Measurements from ENCODE around the gene ANKHD1. TPM values are rescaled to one million over a fixed set of nuclear protein-coding genes. Genes with fewer than 3 reads are reported as not detected.

ANKHD1 gene
- polyA plus RNA-seq, 1 of the 3 experiments (the other 2 are of a cell fraction), result 26.7 TPM

GRCh38 chr5:140497897-140498296 is 96.3 kb downstream of the ANKHD1 start:
- Histone ChIP-seq H3K27ac (ENCODE audit: low read depth in 2 of 2, low read length in 1 of 2) (no peak overlapping the region), H3K4me2 (no peak overlapping the region), H3K9ac (no peak overlapping the region), H3K36me3 (replicated peaks in 1 of 2; ENCODE audit: control insufficient read depth in 1 of 2, insufficient read depth in 2 of 2, low read length in 1 of 2) (peaks cover 22 to 46% of the 10 kb centered on the region in 2 experiments), H3K9me3 (no peaks in the 10 kb centered on the region), H3K4me3 (ENCODE audit: low read depth in 2 of 2, low read length in 1 of 2) (no peak overlapping the region), H3K79me2 (ENCODE audit: insufficient read depth) (0 out of 2 replicates have a peak, but pooled peaks cover 4% of the 10 kb centered on the region), H3K27me3 (ENCODE audit: insufficient read depth) (no peaks in the 10 kb centered on the region), H4K20me1 (ENCODE audit: insufficient read depth) (no peaks in the 10 kb centered on the region), H3K4me1 (ENCODE audit: control insufficient read depth in 1 of 2, insufficient read depth in 2 of 2, low read depth in 1 of 2, low read length in 1 of 2) (no peaks in the 10 kb centered on the region), H3K9me2 (no peaks in the 10 kb centered on the region), H3F3A (replicated peaks; ENCODE audit: insufficient read depth) (no peaks in the 10 kb centered on the region), H2AFZ (ENCODE audit: low read depth) (no peak overlapping the region)
- CTCF ChIA-PET, result interaction anchor here (1.0 kb wide), 1 partner anchor 10 kb away, joined by 3 read pairs; no protein-coding TSS in a partner anchor
- POLR2A ChIA-PET, result no interaction called here
- TF ChIP-seq FOSL2 (IDR thresholded peaks at IDR 0.05; ENCODE audit: borderline replicate concordance, low read depth) (no peak), NFIC (IDR thresholded peaks at IDR 0.05; ENCODE audit: borderline replicate concordance) (no peak), USF1 (IDR thresholded peaks at IDR 0.05; ENCODE audit: borderline replicate concordance, low read depth) (no peak), GATA2 (CRISPR knock-in tag; IDR thresholded peaks at IDR 0.05) (no peak), USF2 (IDR thresholded peaks at IDR 0.05; ENCODE audit: borderline replicate concordance, low read depth, low read length) (no peak), ELF1 (IDR thresholded peaks at IDR 0.05) (no peak), GABPA (IDR thresholded peaks at IDR 0.05; ENCODE audit: low read depth) (no peak), IRF3 (IDR thresholded peaks at IDR 0.05; ENCODE audit: low read depth, low read length) (no peak), REST (IDR thresholded peaks at IDR 0.05; ENCODE audit: low read depth, low read length) (no peak)
- DNase-seq, result no peak

- 0 out of 2 replicates have a peak, but pooled peaks cover 4% of the 10 kb centered on the region for H3K79me2 ChIP-seq (ENCODE audit: insufficient read depth)
- no peak overlapping the region for H3K27ac ChIP-seq (ENCODE audit: low read depth in 2 of 2, low read length in 1 of 2)
- no peaks in the 10 kb centered on the region for H3K9me2 ChIP-seq
- no peaks in the 10 kb centered on the region for H3K9me3 ChIP-seq
- ChIA-PET POLR2A (no interaction called here), CTCF (no interaction called here)
- 95% methylated on average over 1 of the region's 1 CpG for WGBS (ENCODE audit: low lambda C conversion rate)
- H3K4me2 ChIP-seq, result no peak overlapping the region
- H3K27me3 ChIP-seq (ENCODE audit: insufficient read depth), result no peaks in the 10 kb centered on the region
- H3F3A ChIP-seq (replicated peaks; ENCODE audit: insufficient read depth), result no peaks in the 10 kb centered on the region
- no peak overlapping the region for H2AFZ ChIP-seq (ENCODE audit: low read depth)
- peaks cover 20 to 44% of the 10 kb centered on the region in 2 experiments for H3K36me3 ChIP-seq (replicated peaks in 1 of 2; ENCODE audit: control insufficient read depth in 1 of 2, insufficient read depth in 2 of 2, low read length in 1 of 2)
- DNase-seq, result no peak
- no peaks in the 10 kb centered on the region for H3K4me1 ChIP-seq (ENCODE audit: control insufficient read depth in 1 of 2, insufficient read depth in 2 of 2, low read depth in 1 of 2, low read length in 1 of 2)
- TF ChIP-seq SIN3A (IDR thresholded peaks at IDR 0.05; ENCODE audit: borderline replicate concordance, low read depth, low read length), result no peak
- TF ChIP-seq CHD2 (IDR thresholded peaks at IDR 0.05; ENCODE audit: low read length, partially characterized antibody), result no peak
- TF ChIP-seq FOSL2 (IDR thresholded peaks at IDR 0.05; ENCODE audit: borderline replicate concordance, low read depth), result no peak
- no peak for TF ChIP-seq TAF1 (IDR thresholded peaks at IDR 0.05; ENCODE audit: borderline replicate concordance, low read depth, low read length)
- no peak for TF ChIP-seq RCOR1 (IDR thresholded peaks at IDR 0.05; ENCODE audit: low read length)
- H3K9ac ChIP-seq, result no peak overlapping the region
- H3K4me3 ChIP-seq (ENCODE audit: low read depth in 2 of 2, low read length in 1 of 2), result no peak overlapping the region
- no peaks in the 10 kb centered on the region for H4K20me1 ChIP-seq (ENCODE audit: insufficient read depth)
Observed at GRCh38 chr5:140498591-140498990, 97.0 kb downstream of the ANKHD1 start.

All from SK-N-SH (cell line).